PFSK-1 (cell line): Measurements from ENCODE around the gene RAMACL.

Experiments
- FOXP2 ChIP-seq: optimal IDR thresholded peaks from 2 replicates; pipeline ENCODE3; 2011; ENCODE audit warnings: borderline replicate concordance, control low read depth, inconsistent platforms; ENCODE audit not compliant: insufficient read depth; ENCODE audit errors: extremely low read length, extremely low read depth
- POLR2AphosphoS5 ChIP-seq: IDR thresholded peaks from 2 replicates; pipeline ENCODE4 v1.6.1; 2012; ENCODE audit warnings: low read depth, mild to moderate bottlenecking, control low read depth, low read length, moderate library complexity
- REST ChIP-seq, 2 experiments: IDR thresholded peaks; 2 replicates each; pipeline versions ENCODE4 v1.6.1 to v1.8.0; 2011 to 2012; ENCODE audit warnings: low read depth in 2 of 2, low read length in 2 of 2, control low read depth in 1 of 2, inconsistent platforms in 1 of 2, mild to moderate bottlenecking in 1 of 2, moderate library complexity in 1 of 2; ENCODE audit not compliant: insufficient read depth in 1 of 2
- SIN3A ChIP-seq: IDR thresholded peaks from 2 replicates; pipeline ENCODE4 v1.6.1; 2012; ENCODE audit warnings: mild to moderate bottlenecking, low read length, moderate library complexity, borderline replicate concordance; ENCODE audit not compliant: insufficient read depth

DNA sequence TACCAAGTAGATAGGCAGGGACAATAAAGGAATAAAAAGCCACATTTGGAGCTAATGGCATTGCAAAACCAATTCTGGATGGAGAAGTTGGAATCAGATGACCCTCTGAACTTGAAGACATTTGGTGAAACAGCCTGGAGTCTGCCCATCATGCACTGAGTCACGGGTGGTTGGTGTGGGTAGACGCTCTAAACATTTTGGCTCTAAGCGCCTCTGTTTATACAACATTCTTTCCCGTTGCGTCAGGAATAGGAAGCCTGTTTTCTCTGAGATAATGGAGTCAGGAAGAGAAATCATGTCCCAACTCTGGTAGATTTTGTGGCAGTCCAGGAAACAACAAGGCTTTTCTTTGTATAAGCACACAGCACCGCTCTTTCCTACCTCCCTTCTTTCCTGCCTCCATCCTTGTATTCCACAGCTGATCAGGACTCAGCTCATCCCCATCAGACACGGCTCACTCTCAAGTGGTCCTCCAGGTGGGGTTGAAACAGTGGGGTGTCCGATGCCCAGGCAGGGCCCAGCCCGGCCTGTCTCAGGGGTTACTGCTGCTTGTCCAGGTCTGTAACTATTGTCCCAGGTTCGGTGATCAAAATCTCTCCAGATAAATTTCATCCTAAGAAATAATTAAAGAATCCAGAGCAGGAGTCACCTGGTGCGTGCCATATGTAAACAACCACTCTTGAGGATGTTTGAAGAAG, 12.1 kb upstream of the RAMACL start:
- TF ChIP-seq REST (IDR thresholded peaks at IDR 0.05; ENCODE audit: insufficient read depth in 1 of 2, low read depth in 2 of 2, low read length in 2 of 2) = no peak
- TF ChIP-seq SIN3A = no peak
- TF ChIP-seq POLR2AphosphoS5 = no peak
- no peak for TF ChIP-seq FOXP2
